ENCODE measurements around the gene MUC6.

MUC6 gene

GRCh38 chr11:995752-996420 is 40.6 kb downstream of the MUC6 start:
- no peaks in the 10 kb centered on the region for H3K9me3 ChIP-seq (ENCODE audit: control insufficient read depth in 2 of 2, low read length in 2 of 2)
- H3K4me3 ChIP-seq (ENCODE audit: low read length in 2 of 2), result no peak overlapping the region
- no peak overlapping the region for H3K9ac ChIP-seq (ENCODE audit: low read depth in 1 of 2, low read length in 2 of 2)
- H3K27me3 ChIP-seq (ENCODE audit: control insufficient read depth in 2 of 2, insufficient read depth in 2 of 2, low read length in 2 of 2), result no peaks in the 10 kb centered on the region
- no peaks in the 10 kb centered on the region for H3K4me1 ChIP-seq (ENCODE audit: control insufficient read depth in 2 of 2, insufficient read depth in 2 of 2, low read length in 2 of 2)
- peaks cover 40 to 50% of the 10 kb centered on the region in 2 donors for H3K36me3 ChIP-seq (ENCODE audit: control insufficient read depth in 2 of 2, insufficient read depth in 2 of 2, low read length in 2 of 2)
- no peak overlapping the region for H3K27ac ChIP-seq (ENCODE audit: low read depth in 2 of 2, low read length in 2 of 2)

- H3K9ac ChIP-seq (ENCODE audit: low read depth in 1 of 2, low read length in 2 of 2), result no peak overlapping the region
- no peak overlapping the region for H3K27ac ChIP-seq (ENCODE audit: low read depth in 2 of 2, low read length in 2 of 2)
- H3K9me3 ChIP-seq (ENCODE audit: control insufficient read depth in 2 of 2, low read length in 2 of 2), result no peaks in the 10 kb centered on the region
- peaks cover 34 to 48% of the 10 kb centered on the region in 2 donors for H3K36me3 ChIP-seq (ENCODE audit: control insufficient read depth in 2 of 2, insufficient read depth in 2 of 2, low read length in 2 of 2)
- no peaks in the 10 kb centered on the region for H3K27me3 ChIP-seq (ENCODE audit: control insufficient read depth in 2 of 2, insufficient read depth in 2 of 2, low read length in 2 of 2)
- no peaks in the 10 kb centered on the region for H3K4me1 ChIP-seq (ENCODE audit: control insufficient read depth in 2 of 2, insufficient read depth in 2 of 2, low read length in 2 of 2)
- no peak overlapping the region for H3K4me3 ChIP-seq (ENCODE audit: low read length in 2 of 2)
These were observed 41.3 kb downstream of the MUC6 start for GRCh38 chr11:995044-995751.

- Histone ChIP-seq H3K9ac (ENCODE audit: low read depth in 1 of 2, low read length in 2 of 2) (no peak overlapping the region), H3K36me3 (ENCODE audit: control insufficient read depth in 2 of 2, insufficient read depth in 2 of 2, low read length in 2 of 2) (peaks cover 38 to 57% of the 10 kb centered on the region in 2 donors)
These were observed 42.8 kb downstream of the MUC6 start for GRCh38 chr11:993632-994167.

GRCh38 chr11:992577-992976 is 43.9 kb downstream of the MUC6 start:
- no peak overlapping the region for H3K27ac ChIP-seq (ENCODE audit: low read depth in 2 of 2, low read length in 2 of 2)
- no peaks in the 10 kb centered on the region for H3K27me3 ChIP-seq (ENCODE audit: control insufficient read depth in 2 of 2, insufficient read depth in 2 of 2, low read length in 2 of 2)
- H3K9me3 ChIP-seq (ENCODE audit: control insufficient read depth in 2 of 2, low read length in 2 of 2), result no peaks in the 10 kb centered on the region
- H3K36me3 ChIP-seq (ENCODE audit: control insufficient read depth in 2 of 2, insufficient read depth in 2 of 2, low read length in 2 of 2), result peaks cover 47 to 68% of the 10 kb centered on the region in 2 donors
- H3K4me3 ChIP-seq (ENCODE audit: low read length in 2 of 2), result no peak overlapping the region
- H3K9ac ChIP-seq (ENCODE audit: low read depth in 1 of 2, low read length in 2 of 2), result no peak overlapping the region
- no peaks in the 10 kb centered on the region for H3K4me1 ChIP-seq (ENCODE audit: control insufficient read depth in 2 of 2, insufficient read depth in 2 of 2, low read length in 2 of 2)

More at GRCh38 chr11:993632-994167, 42.8 kb downstream of the MUC6 start:
- Histone ChIP-seq H3K27me3 (ENCODE audit: control insufficient read depth in 2 of 2, insufficient read depth in 2 of 2, low read length in 2 of 2) (no peaks in the 10 kb centered on the region), H3K27ac (ENCODE audit: low read depth in 2 of 2, low read length in 2 of 2) (no peak overlapping the region), H3K4me1 (ENCODE audit: control insufficient read depth in 2 of 2, insufficient read depth in 2 of 2, low read length in 2 of 2) (no peaks in the 10 kb centered on the region), H3K4me3 (ENCODE audit: low read length in 2 of 2) (no peak overlapping the region), H3K9me3 (ENCODE audit: control insufficient read depth in 2 of 2, low read length in 2 of 2) (no peaks in the 10 kb centered on the region)

- Histone ChIP-seq H3K36me3 (ENCODE audit: control insufficient read depth in 2 of 2, insufficient read depth in 2 of 2, low read length in 2 of 2) (peaks cover 51 to 72% of the 10 kb centered on the region in 2 donors), H3K4me1 (ENCODE audit: control insufficient read depth in 2 of 2, insufficient read depth in 2 of 2, low read length in 2 of 2) (no peaks in the 10 kb centered on the region), H3K27ac (ENCODE audit: low read depth in 2 of 2, low read length in 2 of 2) (no peak overlapping the region), H3K9ac (ENCODE audit: low read depth in 1 of 2, low read length in 2 of 2) (no peak overlapping the region), H3K4me3 (ENCODE audit: low read length in 2 of 2) (no peak overlapping the region), H3K9me3 (ENCODE audit: control insufficient read depth in 2 of 2, low read length in 2 of 2) (no peaks in the 10 kb centered on the region), H3K27me3 (ENCODE audit: control insufficient read depth in 2 of 2, insufficient read depth in 2 of 2, low read length in 2 of 2) (no peaks in the 10 kb centered on the region)
These were observed 44.7 kb downstream of the MUC6 start for GRCh38 chr11:991711-992307.

- Histone ChIP-seq H3K9me3 (ENCODE audit: control insufficient read depth in 2 of 2, low read length in 2 of 2) (no peaks in the 10 kb centered on the region), H3K27ac (ENCODE audit: low read depth in 2 of 2, low read length in 2 of 2) (no peak overlapping the region), H3K4me1 (ENCODE audit: control insufficient read depth in 2 of 2, insufficient read depth in 2 of 2, low read length in 2 of 2) (no peaks in the 10 kb centered on the region), H3K9ac (ENCODE audit: low read depth in 1 of 2, low read length in 2 of 2) (no peak overlapping the region), H3K4me3 (ENCODE audit: low read length in 2 of 2) (no peak overlapping the region), H3K27me3 (ENCODE audit: control insufficient read depth in 2 of 2, insufficient read depth in 2 of 2, low read length in 2 of 2) (no peaks in the 10 kb centered on the region), H3K36me3 (ENCODE audit: control insufficient read depth in 2 of 2, insufficient read depth in 2 of 2, low read length in 2 of 2) (peaks cover 55 to 74% of the 10 kb centered on the region in 2 donors)
These were observed 45.5 kb downstream of the MUC6 start for GRCh38 chr11:991034-991433.

- H3K27me3 ChIP-seq (ENCODE audit: control insufficient read depth in 2 of 2, insufficient read depth in 2 of 2, low read length in 2 of 2), result no peaks in the 10 kb centered on the region
- no peaks in the 10 kb centered on the region for H3K9me3 ChIP-seq (ENCODE audit: control insufficient read depth in 2 of 2, low read length in 2 of 2)
- H3K36me3 ChIP-seq (ENCODE audit: control insufficient read depth in 2 of 2, insufficient read depth in 2 of 2, low read length in 2 of 2), result peaks cover 60 to 77% of the 10 kb centered on the region in 2 donors
- no peak overlapping the region for H3K9ac ChIP-seq (ENCODE audit: low read depth in 1 of 2, low read length in 2 of 2)
- H3K27ac ChIP-seq (ENCODE audit: low read depth in 2 of 2, low read length in 2 of 2), result no peak overlapping the region
- peaks cover 3 to 4% of the 10 kb centered on the region in 2 donors for H3K4me1 ChIP-seq (ENCODE audit: control insufficient read depth in 2 of 2, insufficient read depth in 2 of 2, low read length in 2 of 2)
- H3K4me3 ChIP-seq (ENCODE audit: low read length in 2 of 2), result no peak overlapping the region
These were observed 46.4 kb downstream of the MUC6 start for GRCh38 chr11:990101-990500.

GRCh38 chr11:987671-988070 is 48.8 kb downstream of the MUC6 start:
- Histone ChIP-seq H3K9me3 (ENCODE audit: control insufficient read depth in 2 of 2, low read length in 2 of 2) (no peaks in the 10 kb centered on the region), H3K4me3 (ENCODE audit: low read length in 2 of 2) (no peak overlapping the region), H3K27ac (ENCODE audit: low read depth in 2 of 2, low read length in 2 of 2) (no peak overlapping the region), H3K36me3 (ENCODE audit: control insufficient read depth in 2 of 2, insufficient read depth in 2 of 2, low read length in 2 of 2) (peaks cover 55 to 75% of the 10 kb centered on the region in 2 donors), H3K27me3 (ENCODE audit: control insufficient read depth in 2 of 2, insufficient read depth in 2 of 2, low read length in 2 of 2) (no peaks in the 10 kb centered on the region), H3K4me1 (ENCODE audit: control insufficient read depth in 2 of 2, insufficient read depth in 2 of 2, low read length in 2 of 2) (peaks cover 3 to 4% of the 10 kb centered on the region in 2 donors), H3K9ac (ENCODE audit: low read depth in 1 of 2, low read length in 2 of 2) (no peak overlapping the region)

GRCh38 chr11:986952-987305 is 49.6 kb downstream of the MUC6 start:
- no peak overlapping the region for H3K27ac ChIP-seq (ENCODE audit: low read depth in 2 of 2, low read length in 2 of 2)
- no peaks in the 10 kb centered on the region for H3K9me3 ChIP-seq (ENCODE audit: control insufficient read depth in 2 of 2, low read length in 2 of 2)
- H3K27me3 ChIP-seq (ENCODE audit: control insufficient read depth in 2 of 2, insufficient read depth in 2 of 2, low read length in 2 of 2), result no peaks in the 10 kb centered on the region
- H3K4me3 ChIP-seq (ENCODE audit: low read length in 2 of 2), result no peak overlapping the region
- peaks cover 48 to 68% of the 10 kb centered on the region in 2 donors for H3K36me3 ChIP-seq (ENCODE audit: control insufficient read depth in 2 of 2, insufficient read depth in 2 of 2, low read length in 2 of 2)
- no peak overlapping the region for H3K9ac ChIP-seq (ENCODE audit: low read depth in 1 of 2, low read length in 2 of 2)
- H3K4me1 ChIP-seq (ENCODE audit: control insufficient read depth in 2 of 2, insufficient read depth in 2 of 2, low read length in 2 of 2), result peaks cover 3 to 4% of the 10 kb centered on the region in 2 donors

Data from mucosa of rectum (tissue), 2 donors.